SU-DHL-6 (cell line): Measurements from ENCODE around the gene MRPS26.

Experiments
- H2AFZ ChIP-seq: fragments of 200-600 bp; sonication (generic); 2 replicates; pipeline ENCODE4 v1.6.1; 2014; ENCODE audit warnings: low read depth, mild to moderate bottlenecking, moderate library complexity, mixed read lengths, antibody characterized with exemption, low read length; ENCODE audit not compliant: severe bottlenecking
- H3F3A ChIP-seq: fragments of 200-600 bp; shearing (Covaris generic); 2 replicates; pipeline ENCODE4 v1.6.0; 2016; ENCODE audit warnings: antibody characterized with exemption, mild to moderate bottlenecking; ENCODE audit not compliant: insufficient read depth
- H3K27ac ChIP-seq: fragments of 200-600 bp; sonication (generic); 2 replicates; pipeline ENCODE4 v1.5.1; 2016; ENCODE audit warnings: low read depth, mild to moderate bottlenecking, low read length, moderate library complexity, mixed read lengths
- H3K27me3 ChIP-seq: fragments of 200-600 bp; sonication (generic), shearing (Covaris generic); 2 replicates; pipeline ENCODE4 v1.6.0; 2014; ENCODE audit warnings: mild to moderate bottlenecking, low read length
- H3K36me3 ChIP-seq: fragments of 200-600 bp; sonication (generic); 2 replicates; pipeline ENCODE4 v1.6.1; 2014; ENCODE audit warnings: mild to moderate bottlenecking, low read length, mixed read lengths
- H3K4me2 ChIP-seq: fragments of 300-600, 200-600 bp; shearing (Covaris generic), sonication (generic); 2 replicates; pipeline ENCODE4 v1.6.0; 2014; ENCODE audit warnings: low read length, low read depth, mild to moderate bottlenecking; ENCODE audit not compliant: poor library complexity, severe bottlenecking
- H3K4me3 ChIP-seq: fragments of 200-600 bp; sonication (generic); 2 replicates; pipeline ENCODE4 v1.5.1; 2014; ENCODE audit warnings: antibody characterized with exemption, low read length, mild to moderate bottlenecking, mixed read lengths; ENCODE audit not compliant: insufficient read depth, poor library complexity, severe bottlenecking
- H3K79me2 ChIP-seq: fragments of 200-600 bp; sonication (generic); 2 replicates; pipeline ENCODE4 v1.6.1; 2014; ENCODE audit warnings: mild to moderate bottlenecking, low read length, moderate library complexity; ENCODE audit not compliant: insufficient read depth
- H3K9ac ChIP-seq: fragments of 200-600 bp; sonication (generic); 2 replicates; pipeline ENCODE4 v1.7.0; 2014; ENCODE audit warnings: mild to moderate bottlenecking, low read length
- H3K9me2 ChIP-seq: fragments of 200-600 bp; sonication (generic); replicated peaks from 2 replicates; pipeline ENCODE4 v1.6.1; 2014; ENCODE audit warnings: low read length; ENCODE audit not compliant: insufficient read depth
- H3K9me3 ChIP-seq: fragments of 200-600 bp; sonication (generic); 2 replicates; pipeline ENCODE4 v1.6.1; 2014; ENCODE audit warnings: low read length, mixed read lengths; ENCODE audit not compliant: insufficient read depth
- H4K20me1 ChIP-seq: fragments of 200-600 bp; sonication (generic); 2 replicates; pipeline ENCODE4 v1.6.1; 2014; ENCODE audit warnings: low read depth, mild to moderate bottlenecking, antibody characterized with exemption, low read length, moderate library complexity, mixed read lengths
- EZH2phosphoT487 ChIP-seq: fragments of 200-600 bp; sonication (generic), shearing (Covaris generic); conservative IDR thresholded peaks from 2 replicates; pipeline ENCODE4 v1.6.1; 2018; ENCODE audit warnings: mild to moderate bottlenecking, antibody characterized with exemption, low read length, moderate library complexity, mixed read lengths
- TF ChIP-seq, protein P1 (sequence below): fragments of 200-600 bp; sonication (generic); IDR thresholded peaks from one replicate; pipeline ENCODE4 v1.5.1; 2017; ENCODE audit warnings: antibody characterized with exemption, mild to moderate bottlenecking, low read length, moderate library complexity; ENCODE audit not compliant: insufficient read depth, poor library complexity, severe bottlenecking

Gene MRPS26

GRCh38 chr20:3088031-3088430 is 42.2 kb downstream of the MRPS26 start:
- Histone ChIP-seq H2AFZ (no peak overlapping the region), H4K20me1 (no peaks in the 10 kb centered on the region), H3F3A (no peaks in the 10 kb centered on the region), H3K4me3 (no peak overlapping the region), H3K36me3 (no peaks in the 10 kb centered on the region), H3K79me2 (no peaks in the 10 kb centered on the region), H3K4me2 (no peak overlapping the region), H3K9me2 (no peaks in the 10 kb centered on the region), H3K27me3 (no peaks in the 10 kb centered on the region), H3K9me3 (no peaks in the 10 kb centered on the region), H3K9ac (no peak overlapping the region), H3K27ac (no peak overlapping the region)
- TF ChIP-seq, protein P1, sequence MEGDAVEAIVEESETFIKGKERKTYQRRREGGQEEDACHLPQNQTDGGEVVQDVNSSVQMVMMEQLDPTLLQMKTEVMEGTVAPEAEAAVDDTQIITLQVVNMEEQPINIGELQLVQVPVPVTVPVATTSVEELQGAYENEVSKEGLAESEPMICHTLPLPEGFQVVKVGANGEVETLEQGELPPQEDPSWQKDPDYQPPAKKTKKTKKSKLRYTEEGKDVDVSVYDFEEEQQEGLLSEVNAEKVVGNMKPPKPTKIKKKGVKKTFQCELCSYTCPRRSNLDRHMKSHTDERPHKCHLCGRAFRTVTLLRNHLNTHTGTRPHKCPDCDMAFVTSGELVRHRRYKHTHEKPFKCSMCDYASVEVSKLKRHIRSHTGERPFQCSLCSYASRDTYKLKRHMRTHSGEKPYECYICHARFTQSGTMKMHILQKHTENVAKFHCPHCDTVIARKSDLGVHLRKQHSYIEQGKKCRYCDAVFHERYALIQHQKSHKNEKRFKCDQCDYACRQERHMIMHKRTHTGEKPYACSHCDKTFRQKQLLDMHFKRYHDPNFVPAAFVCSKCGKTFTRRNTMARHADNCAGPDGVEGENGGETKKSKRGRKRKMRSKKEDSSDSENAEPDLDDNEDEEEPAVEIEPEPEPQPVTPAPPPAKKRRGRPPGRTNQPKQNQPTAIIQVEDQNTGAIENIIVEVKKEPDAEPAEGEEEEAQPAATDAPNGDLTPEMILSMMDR, result no peak
- TF ChIP-seq EZH2phosphoT487, result no peak

- Histone ChIP-seq H3K27me3 (no peaks in the 10 kb centered on the region), H3F3A (no peaks in the 10 kb centered on the region), H3K79me2 (no peaks in the 10 kb centered on the region), H3K9me2 (no peaks in the 10 kb centered on the region), H3K9ac (no peak overlapping the region), H3K4me2 (no peak overlapping the region), H2AFZ (no peak overlapping the region), H4K20me1 (no peaks in the 10 kb centered on the region), H3K27ac (no peak overlapping the region), H3K9me3 (no peaks in the 10 kb centered on the region), H3K36me3 (no peaks in the 10 kb centered on the region), H3K4me3 (no peak overlapping the region)
- no peak for TF ChIP-seq EZH2phosphoT487
- TF ChIP-seq, protein P1, result no peak
Observed at GRCh38 chr20:3090565-3090964, 44.7 kb downstream of the MRPS26 start.

DNA sequence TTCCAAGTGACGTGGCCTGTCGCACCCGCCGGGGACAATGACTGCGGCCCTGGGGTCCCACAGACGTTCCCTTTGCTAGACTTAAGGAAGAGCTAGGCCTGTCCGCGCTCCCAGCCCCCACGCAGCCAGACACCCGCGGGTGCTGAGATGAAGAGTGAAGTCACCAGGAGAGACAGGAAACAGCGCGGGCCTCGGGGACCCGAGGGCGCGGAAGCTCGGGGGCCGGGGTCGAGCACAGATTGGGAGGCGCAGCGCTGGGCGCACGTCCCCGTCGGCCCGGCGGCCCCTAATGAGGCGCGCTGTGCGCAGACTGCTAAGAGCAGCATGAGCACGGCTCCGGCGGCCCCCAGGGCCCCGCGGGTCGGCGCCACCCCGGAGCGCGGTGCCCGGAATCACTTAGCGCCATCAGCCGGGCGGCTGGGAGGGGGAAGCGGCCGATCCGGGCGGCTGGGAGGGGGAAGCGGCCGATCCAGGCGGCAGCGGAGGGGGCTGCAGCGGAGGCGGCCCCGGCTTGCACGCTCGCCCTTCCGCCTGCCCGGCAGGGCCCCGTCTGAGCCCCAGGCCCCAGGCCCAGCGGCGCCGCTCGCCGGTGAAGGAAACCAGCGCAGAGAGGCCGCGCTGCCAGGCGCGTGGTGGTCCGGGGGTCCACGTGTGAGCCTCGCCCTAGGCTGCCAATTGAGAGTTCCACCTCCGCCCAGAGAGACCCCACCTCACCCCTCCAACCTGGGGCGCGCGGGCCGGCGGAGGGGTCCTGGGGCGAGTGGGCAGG is 46.9 kb downstream of the MRPS26 start:
- Histone ChIP-seq H3K79me2 (no peaks in the 10 kb centered on the region), H3K27me3 (no peaks in the 10 kb centered on the region), H3K4me2 (no peak overlapping the region), H3K36me3 (no peaks in the 10 kb centered on the region), H3K9me3 (no peaks in the 10 kb centered on the region), H3K4me3 (no peak overlapping the region), H3K9ac (no peak overlapping the region), H2AFZ (no peak overlapping the region), H4K20me1 (no peaks in the 10 kb centered on the region), H3K27ac (no peak overlapping the region), H3F3A (no peaks in the 10 kb centered on the region), H3K9me2 (no peaks in the 10 kb centered on the region)
- no peak for TF ChIP-seq EZH2phosphoT487
- TF ChIP-seq, protein P1, result no peak
